T1000 (cell line): ENCODE results near the gene CKB.

ENCODE experiments used
- DNase-seq: peaks from one replicate; lab custom pipeline; 2025; ENCODE audit warnings: mixed read lengths; lab: John Stamatoyannopoulos, UW

CKB gene

DNA sequence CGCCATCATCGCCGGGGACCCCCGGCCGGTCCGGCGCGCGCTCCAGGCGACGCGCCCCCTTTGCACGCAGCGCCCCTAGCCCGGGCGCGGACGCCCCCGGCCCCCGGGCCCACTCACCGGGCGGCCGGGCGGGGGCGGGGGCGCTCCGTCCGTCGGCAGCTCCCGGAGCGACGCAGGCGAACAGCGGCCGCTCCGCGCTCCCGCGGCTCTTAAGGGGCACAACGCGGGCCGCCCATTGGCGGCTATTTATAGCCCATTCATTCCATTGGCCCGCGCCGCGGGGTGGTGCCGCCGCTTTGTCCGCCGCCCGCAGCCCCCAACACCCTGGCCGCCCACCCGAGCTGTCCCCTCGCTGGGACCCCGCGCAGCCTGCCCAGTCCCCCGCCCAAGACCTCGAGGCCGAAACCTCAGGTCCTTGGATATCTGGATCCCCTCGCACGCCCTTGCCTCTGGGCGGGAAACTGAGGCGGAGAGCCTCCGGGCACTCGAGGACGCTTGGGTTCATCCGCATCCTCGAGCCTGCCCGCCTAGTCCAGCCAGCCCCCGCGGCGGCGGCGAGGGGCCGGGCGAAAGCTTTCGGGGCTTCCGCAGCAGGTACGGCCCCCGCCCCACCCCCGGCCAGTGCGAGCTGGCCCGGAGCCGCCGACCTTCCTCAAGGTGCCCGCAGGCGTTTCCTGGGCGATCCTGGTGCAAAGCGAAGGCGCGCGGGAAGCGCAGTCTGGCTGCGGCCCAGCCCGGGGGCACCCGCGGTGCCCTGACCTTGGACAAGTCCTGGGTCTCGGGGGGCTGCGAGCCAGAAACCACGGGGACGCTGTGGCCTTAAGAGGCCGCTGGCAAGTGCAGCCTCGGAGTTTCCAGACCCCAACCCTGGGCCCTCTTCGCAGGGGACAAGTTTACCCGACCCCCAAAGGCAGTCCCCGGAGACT is at the start of gene CKB:
TSS of gene CKB (minus strand) at position 182 of the 926 bp plus-strand sequence. CDS start 337 bp downstream, outside the sequence.
- DNase-seq, result no peak

GRCh38 chr14:103569408-103569807 is 46.8 kb upstream of the CKB start:
- no peak for DNase-seq

DNA sequence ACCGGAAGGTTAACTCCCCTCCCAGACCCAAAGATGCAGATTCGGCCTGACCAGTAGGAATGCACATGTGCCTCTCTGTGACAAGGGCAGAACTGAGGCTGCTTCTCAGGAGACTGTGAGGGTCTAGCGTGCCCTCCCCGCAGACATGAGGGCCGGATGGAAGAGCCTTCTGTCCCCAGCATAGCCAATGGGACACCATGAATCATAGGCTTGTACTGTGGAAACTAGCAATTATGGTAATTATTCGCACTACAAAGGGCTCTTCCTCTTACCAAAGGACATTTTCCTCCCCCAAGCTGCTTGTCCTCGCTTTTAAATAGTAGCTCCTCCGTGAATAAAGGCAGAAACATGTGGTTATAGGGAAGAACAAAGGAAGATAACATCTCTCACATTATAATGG is 46.3 kb upstream of the CKB start:
- DNase-seq, result no peak

DNA sequence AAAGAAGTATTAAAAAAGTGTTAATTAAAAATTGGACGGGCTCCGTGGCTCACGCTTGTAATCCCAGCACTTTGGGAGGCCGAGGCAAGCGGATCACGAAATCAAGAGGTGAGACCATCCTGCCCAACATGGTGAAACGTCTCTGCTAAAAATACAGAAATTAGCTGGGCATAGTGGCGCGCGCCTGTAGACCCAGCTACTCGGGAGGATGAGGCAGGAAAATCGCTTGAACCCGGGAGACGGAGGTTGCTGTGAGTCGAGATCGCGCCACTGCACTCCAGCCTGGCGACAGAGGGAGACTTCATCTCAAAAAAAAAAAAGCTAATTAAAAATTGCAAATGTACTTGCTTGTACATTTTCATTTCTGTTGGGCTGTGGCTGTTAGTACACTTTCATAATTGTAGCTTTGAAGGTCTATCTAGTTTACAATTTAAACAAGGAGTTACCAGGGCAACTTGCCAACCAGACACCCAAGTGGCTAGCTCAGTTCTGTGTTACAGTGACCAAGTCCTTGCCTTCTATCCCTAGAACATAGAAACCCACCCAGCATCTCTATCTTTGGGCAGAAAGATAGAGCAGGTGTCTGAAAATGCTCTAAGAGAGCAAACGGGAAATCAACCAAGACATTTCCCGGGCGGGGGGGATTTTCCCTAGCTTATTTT is 41.3 kb upstream of the CKB start:
- DNase-seq, result no peak

DNA sequence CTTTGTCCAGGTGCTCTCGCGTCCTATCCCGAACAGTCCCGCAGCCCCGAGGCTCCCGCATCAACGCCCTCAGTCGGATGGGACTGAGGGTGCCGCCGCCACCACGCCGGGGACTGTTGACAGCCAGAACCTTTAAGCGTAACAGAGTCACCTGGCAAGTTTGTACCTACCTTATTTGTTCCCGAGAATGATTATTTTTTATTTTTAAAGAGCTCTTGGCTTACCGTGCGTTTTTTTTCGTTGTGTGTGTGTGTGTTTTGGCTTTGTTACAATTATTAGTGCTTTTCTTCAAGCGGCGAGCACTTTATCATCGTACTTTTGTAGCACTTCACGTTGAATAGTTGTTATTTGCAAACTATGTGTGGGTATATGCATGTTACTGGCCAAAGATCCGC is 40.6 kb upstream of the CKB start:
- DNase-seq, result no peak

DNA sequence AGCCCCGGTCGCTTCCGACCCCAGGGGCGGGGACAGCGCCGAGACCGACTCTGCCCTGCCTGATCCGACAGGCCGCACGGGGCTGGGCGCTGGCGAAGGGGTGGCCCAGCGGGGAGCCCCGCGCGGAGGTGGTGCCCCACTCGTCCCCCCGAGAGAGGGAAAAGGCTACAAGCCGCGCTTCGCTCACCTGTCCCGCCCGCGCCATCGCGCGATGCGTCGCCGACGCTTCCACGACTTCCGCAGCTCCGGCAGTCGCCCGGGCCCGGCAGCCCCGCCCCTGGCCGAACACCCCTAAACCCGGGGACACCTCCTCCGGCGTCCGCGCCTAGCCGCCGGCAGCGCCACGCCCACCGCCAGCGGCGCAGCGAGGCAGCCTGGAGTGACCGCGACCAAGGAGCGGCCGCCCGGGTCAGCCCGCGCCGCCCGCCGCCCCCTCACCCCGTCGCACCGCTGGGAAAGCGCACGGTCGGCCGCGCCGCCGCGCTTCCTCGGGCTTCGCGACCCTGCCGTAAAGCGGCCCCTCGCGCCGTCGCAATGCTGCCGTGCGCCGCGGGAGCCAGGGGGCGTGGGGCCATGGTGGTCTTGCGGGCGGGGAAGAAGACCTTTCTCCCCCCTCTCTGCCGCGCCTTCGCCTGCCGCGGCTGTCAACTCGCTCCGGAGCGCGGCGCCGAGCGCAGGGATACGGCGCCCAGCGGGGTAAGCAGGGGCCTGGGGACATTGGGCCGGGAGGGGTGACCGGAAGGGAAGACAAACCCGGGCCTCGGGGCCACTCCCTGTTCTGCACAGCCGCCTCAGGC is 40.0 kb upstream of the CKB start, which contains the start of the genes BAG5 and COA8:
TSS of gene BAG5 (minus strand) at position 229 of the 797 bp plus-strand sequence. CDS start 1,493 bp downstream, outside the sequence.
TSS of gene COA8 (plus strand) at position 532 of the 797 bp plus-strand sequence. CDS start at position 574, 42 bp downstream.
- peak; percentile 83 for DNase-seq

- DNase-seq, result no peak
Measured at GRCh38 chr14:103562179-103562428, 39.5 kb upstream of the CKB start.

GRCh38 chr14:103561381-103562178 is 39.0 kb upstream of the CKB start:
- peak; percentile 39 for DNase-seq

DNA sequence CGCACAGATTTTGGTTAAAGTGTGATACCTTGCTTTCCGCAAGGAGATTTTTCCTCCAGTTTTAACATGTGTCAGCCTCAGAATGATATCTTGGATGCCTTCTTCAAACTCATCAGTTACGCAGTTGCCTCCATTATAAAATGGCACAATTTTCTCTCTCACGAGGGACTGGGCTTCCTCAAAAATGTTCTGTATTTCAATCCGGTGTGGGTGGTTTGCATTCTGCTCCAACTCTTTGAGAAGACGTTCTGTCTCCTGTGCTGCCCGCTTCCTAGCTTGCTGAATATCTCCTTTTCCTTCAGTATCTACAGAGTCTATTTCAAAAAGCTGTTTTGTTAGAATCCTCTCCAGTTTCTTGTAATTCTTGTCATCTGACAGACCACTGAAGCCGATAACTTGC is 38.1 kb upstream of the CKB start:
- DNase-seq, result no peak

- no peak for DNase-seq
Measured at GRCh38 chr14:103559766-103560165, 37.1 kb upstream of the CKB start.

DNA sequence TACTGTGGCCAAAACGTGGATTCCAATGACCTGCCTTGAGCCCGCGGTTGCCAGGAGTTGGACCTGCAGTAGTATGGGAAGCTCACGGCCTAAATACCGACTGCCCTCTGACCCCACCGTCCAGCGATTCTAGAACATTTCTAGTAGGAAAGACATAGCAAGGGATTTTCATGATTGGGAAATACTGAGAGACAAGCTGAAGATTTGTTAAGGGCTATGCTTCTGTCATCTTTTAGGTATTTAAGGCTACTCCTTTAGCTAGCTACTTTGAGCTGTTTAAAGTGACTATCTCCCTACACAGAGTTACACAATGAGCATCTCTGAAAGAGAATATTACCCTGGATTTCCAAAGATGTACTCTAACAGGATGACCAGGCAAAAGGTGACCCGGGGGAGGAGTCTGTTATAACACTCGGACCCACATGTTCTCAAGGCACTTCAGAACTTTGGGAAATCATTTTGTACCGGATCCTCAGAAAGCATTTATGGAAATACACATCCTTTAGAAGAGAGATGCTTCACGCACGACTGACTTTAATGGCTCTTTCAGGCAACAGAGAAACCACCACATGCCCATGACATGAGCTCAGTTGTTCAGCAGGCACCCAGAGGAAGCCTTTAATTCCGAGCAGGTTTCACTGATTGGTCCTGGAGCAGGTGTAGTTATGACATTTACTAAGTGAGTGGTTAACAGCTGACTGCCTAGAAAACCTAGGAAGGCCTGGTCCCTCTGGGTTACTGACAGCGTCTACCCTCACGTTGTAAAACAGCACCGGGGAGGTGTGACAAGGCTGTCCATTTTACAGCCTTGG is 35.6 kb upstream of the CKB start:
- no peak for DNase-seq

- no peak for DNase-seq
Measured at GRCh38 chr14:103556946-103557758, 34.5 kb upstream of the CKB start.

DNA sequence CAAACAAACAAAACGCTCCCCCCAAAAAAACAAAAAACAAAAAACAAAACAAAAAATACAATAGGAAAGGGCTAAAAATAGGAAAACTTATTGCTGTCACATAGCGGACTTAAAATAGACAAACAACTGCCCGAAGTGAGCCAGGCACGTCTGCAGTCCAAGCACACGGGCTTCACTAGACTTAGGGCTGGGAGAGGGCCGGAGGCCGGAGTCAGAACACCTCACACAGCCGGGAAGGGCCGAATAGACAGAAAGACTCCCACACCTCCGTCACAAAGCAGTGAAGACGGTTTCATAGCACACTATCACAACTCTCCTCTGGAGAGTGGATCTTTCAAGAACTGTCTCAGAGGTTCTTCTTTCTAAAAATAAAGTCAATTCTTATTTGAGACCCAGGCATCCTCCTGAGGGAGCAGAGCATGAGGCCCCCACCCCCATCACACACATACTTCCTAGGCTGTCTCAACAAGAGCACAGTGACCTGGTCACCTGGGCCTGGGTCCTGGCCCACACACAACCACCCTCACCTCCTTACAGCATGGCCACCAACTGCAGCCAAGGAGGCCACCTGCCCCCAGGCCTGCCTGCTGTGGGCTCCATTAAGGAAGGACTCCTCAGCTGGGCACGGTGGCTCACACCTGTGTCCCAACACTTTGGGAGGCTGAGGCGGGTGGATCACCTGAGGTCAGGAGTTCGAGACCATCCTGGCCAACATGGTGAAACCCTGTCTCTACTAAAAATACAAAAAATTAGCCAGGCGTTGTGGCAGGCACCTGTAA is 33.1 kb upstream of the CKB start:
- no peak for DNase-seq

DNA sequence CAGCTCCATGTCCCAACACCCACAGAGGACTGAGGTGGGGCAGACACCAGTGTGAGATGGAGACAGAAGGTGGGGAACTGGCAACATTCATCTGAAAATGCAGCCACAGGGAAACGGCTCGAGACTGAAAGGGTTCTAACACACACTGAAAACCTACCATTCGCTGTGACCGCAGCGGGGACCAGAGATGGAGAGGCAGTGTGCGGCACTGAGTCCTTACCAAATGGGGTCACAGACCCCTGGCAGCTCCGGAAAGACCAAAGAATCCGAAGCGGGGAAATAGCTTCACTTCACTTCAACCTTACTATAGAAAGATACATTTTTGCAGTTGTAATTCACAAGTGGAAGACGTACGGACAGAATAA is 30.2 kb upstream of the CKB start:
- DNase-seq, result no peak

DNA sequence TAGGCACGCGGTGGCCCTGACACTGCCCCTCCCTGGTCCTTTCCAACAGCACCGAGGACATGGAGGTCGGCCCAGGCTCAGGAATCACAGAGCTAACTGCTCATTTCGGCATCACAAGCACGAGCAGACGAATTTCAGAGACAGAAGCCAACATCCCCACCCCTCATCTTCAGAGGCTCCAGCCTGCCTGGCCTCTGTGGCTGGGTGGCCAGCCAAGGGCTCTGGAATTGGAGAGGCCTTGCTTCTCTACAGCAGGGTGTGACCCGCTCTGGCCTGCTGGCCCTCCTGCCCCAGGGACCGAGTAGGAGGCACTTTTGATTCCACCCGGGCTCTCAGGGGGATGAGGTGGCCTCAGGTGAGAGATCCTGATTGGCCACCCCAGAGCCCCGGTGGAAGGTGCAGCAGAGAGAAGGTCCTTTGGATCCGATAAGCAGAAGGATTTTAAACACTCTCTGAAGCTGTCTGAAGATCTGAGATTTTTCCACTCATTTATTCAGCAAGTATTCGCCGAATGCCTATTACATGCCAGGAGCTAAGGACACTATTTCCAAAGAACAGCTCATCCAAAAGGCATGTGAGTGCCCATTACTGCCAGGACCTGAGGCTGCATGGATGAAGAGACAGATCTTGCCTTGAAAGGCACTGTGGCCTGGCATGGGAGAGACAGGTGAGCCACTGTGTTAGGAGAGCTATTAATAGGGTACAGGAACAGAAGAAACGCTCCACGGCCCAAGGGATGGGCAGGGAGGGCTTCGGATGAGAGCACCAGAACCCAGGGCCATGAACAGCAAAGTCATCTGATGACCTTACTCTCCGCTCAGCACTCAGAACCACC is 29.6 kb upstream of the CKB start:
- no peak for DNase-seq

DNA sequence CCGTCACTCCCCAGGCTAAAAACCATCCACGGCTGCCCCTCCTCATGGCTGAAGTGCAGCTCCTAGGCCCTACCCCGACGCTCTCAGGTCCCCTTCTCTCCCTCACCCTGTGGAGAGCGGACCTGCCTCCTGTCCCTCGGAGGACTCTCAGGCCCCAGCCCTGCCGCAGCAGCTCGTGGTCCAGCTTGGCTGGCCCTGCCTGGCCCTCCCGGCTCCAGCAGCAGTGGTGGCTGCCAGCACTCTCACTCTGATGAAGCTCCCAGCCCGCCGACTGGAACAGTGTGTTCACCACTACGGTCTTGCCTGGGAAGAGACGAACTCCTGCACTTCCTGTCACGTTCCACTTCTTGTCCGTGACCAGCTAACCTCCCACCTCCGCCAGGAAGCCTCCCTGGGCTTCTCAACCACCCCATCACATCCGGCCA is 28.7 kb upstream of the CKB start:
- DNase-seq, result no peak

- DNase-seq, result no peak
Measured at GRCh38 chr14:103550451-103551337, 28.1 kb upstream of the CKB start.
